ENCODE measurements around the gene MED13. TPM values are rescaled to one million over a fixed set of nuclear protein-coding genes. Genes with fewer than 3 reads are reported as not detected.
"Not testable (repeated sequence)": the region's sequence is repeated elsewhere in the genome, so short reads cannot be mapped to it uniquely, and the experiment has no call there.

The MED13 gene
- total RNA-seq, 1 donor from 2014 or later, result 47.4 TPM

DNA sequence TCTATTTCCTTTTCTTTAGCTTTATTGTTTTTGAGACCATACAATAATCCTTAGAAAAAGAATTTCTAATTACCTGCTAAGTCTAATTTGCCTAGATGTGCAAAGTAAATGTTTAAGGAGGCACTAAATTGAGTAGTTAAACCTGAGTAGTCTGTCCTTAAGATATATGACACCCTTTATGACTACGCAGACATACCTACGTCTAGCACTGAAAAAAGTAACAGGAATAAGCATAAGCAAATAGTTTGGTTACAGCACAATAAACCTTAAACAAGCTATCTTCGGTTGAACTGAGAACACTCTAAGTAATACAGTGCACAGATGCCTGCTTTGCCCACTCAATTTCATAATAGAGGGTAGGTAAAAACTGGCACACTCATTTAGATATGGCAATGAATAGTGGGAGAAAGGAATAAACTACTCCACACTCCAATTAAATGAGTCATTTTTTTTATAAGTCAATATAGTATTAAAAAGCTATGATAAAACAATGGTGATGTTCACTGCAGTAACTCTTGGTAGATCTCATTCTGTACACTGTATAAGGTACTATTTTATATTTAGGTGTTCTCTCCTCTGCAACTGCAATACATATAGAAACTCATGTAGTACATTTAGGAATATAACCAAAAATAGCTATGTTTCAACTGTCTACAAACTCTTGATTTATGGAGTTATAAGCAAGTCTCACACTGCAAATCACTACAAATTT is 117.6 kb downstream of the MED13 start:
- intact Hi-C loops (cut with DNase I), result no loop called here
- no peak for DNase-seq (ENCODE audit: low spot score)

- intact Hi-C loops (cut with DNase I), result no loop called here
These were observed 118.7 kb downstream of the MED13 start for GRCh38 chr17:61946359-61946758.

GRCh38 chr17:61943117-61943516 is 122.0 kb downstream of the MED13 start:
- DNase-seq (ENCODE audit: low spot score), result no peak
- intact Hi-C loops (cut with DNase I), result no loop called here

More at GRCh38 chr17:61946359-61946758, 118.7 kb downstream of the MED13 start:
- DNase-seq (ENCODE audit: low spot score), result no peak

DNA sequence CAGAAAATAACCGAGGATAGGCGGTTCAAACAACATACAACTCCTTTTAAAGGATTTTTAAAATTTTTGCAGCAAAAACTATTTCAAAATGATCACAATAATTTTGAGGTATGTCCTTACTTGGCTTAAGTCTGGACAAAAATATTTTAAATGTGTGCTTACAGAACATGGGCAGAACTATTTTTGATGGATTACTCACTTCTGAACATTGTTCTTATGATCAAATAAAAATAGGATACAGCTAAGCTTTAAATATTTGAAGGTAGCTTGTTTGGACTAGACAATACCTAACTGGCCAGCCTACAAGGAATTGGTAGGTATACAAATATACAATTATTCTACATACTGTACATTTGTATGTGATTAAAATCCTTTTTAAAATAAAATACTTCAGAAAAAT is 123.0 kb downstream of the MED13 start:
- intact Hi-C loops (cut with DNase I), result no loop called here
- DNase-seq (ENCODE audit: low spot score), result no peak

GRCh38 chr17:61928101-61928436 is 137.0 kb downstream of the MED13 start:
- intact Hi-C loops (cut with DNase I), result no loop called here
- no peak for DNase-seq (ENCODE audit: low spot score)

DNA sequence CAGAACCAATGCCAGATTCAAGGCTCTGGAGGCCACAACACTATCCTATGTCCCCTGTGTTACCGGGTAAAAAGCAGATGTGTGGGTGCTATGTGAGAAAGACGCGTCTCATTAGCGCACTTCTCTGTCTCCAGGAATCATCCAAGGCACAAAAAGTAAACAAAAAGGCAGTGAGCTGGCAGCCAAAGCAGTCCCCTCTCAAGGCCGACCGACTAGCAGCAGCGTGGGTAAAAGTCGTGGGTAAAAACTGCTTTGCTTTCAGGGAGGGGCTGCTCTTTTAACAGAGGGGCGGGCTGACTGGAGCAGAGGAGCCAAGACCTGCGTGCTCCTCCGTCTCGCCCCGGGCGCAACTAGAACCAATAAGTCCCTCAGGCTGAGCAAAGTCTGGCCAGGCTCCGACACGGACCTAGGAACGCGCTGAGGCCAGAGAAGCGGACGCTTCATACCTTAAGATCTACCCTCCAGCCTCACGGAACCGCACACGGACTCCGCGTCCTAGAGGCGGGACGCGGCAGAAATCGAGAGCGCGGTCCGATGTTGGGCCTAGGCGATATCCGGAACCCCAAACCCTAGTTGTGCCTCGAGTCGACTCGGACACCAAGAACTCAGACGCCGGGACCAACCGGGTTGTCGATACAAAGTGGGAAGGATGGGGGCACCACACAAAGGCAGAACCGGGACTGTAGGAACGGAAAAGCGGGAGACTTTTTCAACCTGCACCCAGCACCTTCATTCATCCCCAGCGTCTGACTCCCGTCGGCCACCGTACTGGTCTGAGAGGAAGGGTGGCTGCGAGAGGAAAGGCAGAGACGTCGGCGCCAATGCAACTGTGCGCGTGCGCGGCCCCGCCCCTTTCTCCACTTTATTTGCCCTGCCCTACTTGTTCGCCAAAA is 137.6 kb downstream of the MED13 start, which contains the start of gene INTS2:
TSS of gene INTS2 (minus strand) at position 775 of the 893 bp plus-strand sequence. CDS start 1,338 bp downstream, outside the sequence.
- DNase-seq (ENCODE audit: low spot score), result peak; percentile 96
- intact Hi-C loops (cut with DNase I), result loop anchor here (2.0 kb wide), 1 partner anchor 137 kb away; the partner anchor contains the start of gene MED13

DNA sequence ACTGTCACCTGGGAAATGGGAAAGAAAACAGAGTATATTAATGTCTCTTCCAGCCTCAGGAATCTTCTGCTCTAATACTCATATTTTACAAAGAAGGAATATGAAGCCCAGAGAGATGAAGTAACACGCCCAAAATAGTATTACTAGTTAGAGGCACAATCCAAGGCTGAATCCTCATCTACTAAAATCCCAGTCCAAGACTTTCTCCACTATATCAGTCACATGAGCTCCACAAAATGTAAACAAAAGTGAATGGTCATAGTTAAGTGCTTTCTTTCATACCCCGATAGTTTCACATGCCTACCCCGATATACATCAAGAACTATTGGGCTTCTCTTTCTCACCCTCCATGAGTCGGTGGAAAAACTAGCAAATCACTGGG is 138.3 kb downstream of the MED13 start:
- intact Hi-C loops (cut with DNase I), result loop anchor here (2.0 kb wide), 1 partner anchor 138 kb away; the partner anchor contains the start of gene MED13

DNA sequence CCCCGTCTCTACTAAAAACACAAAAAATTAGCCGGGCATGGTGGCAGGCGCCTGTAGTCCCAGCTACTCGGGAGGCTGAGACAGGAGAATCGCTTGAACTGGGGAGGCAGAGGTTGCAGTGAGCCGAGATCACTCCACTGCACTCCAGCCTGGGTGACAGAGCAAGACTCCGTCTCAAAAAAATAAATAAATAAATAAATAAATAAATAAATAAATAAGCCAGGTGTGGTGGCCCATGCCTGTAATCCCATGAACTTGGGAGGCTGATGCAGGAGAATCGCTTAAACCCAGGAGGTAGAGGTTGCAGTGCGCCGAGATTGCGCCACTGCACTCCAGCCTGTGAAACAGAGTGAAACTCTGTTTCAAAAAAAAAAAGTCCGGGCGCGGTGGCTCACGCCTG is 149.9 kb downstream of the MED13 start:
- intact Hi-C loops (cut with DNase I); DNase-seq (ENCODE audit: low spot score): not testable (repeated sequence)

More for the DNA sequence above, 138.3 kb downstream of the MED13 start:
- no peak for DNase-seq (ENCODE audit: low spot score)

DNA sequence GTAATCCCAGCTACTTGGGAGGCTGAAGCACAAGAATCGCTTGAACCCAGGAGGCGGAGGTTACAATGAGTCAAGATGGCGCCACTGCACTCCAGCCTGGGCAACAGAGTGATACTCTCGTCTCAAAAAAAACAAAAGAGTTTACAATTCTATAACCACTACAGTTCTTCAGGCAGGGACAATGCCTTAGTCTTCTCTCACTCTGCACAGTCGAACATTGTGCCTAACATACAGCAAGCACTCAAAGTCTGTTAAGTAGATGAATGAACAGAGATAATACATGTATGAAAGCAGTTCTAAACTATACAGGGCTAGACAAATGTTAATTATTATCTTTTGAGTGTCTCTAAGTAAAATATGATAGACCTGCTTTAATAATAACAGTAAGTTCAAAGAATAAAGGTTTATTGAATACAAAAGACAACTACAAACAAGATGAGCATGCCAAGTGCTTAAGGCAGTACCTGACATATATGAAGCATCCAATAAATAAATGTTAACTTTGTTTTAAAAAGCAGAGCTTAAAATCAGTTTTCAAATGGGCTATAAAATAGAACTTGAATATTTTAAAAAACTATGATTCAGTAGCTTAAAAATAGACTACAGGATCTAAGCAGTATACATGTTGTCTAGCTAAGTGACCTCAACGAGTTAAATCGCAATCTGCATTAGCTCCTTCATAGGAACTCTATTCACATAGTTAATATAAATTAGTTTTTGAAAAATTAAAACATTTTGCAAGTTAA is 156.6 kb downstream of the MED13 start:
- intact Hi-C loops (cut with DNase I), result no loop called here

GRCh38 chr17:61907361-61907760 is 157.7 kb downstream of the MED13 start:
- DNase-seq (ENCODE audit: low spot score), result no peak
- intact Hi-C loops (cut with DNase I), result no loop called here

More for the DNA sequence above, 156.6 kb downstream of the MED13 start:
- DNase-seq (ENCODE audit: low spot score), result no peak

- intact Hi-C loops (cut with DNase I), result no loop called here
- DNase-seq (ENCODE audit: low spot score), result no peak
These were observed 160.9 kb downstream of the MED13 start for GRCh38 chr17:61904094-61904710.

DNA sequence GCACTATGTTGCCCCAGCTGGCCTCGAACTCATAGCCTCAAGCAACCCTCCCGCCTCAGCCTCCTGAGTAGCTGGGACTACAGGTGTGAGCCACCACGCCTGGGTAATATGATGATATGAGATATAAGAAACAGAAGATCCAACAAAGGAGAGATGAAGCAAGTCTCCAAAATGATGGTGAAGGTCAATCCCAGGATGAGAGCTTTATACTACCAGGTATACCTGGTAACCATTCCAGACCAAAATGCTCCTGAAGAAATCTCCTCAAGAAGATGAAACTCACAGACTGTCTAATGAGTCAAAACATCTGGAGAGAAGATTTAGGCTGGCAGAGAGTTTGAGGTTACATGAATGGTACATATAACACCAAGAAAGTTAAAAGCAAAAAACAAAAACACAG is 161.8 kb downstream of the MED13 start:
- intact Hi-C loops (cut with DNase I), result no loop called here
- no peak for DNase-seq (ENCODE audit: low spot score)

GRCh38 chr17:61897548-61898180 is 167.4 kb downstream of the MED13 start:
- no peak for DNase-seq (ENCODE audit: low spot score)

DNA sequence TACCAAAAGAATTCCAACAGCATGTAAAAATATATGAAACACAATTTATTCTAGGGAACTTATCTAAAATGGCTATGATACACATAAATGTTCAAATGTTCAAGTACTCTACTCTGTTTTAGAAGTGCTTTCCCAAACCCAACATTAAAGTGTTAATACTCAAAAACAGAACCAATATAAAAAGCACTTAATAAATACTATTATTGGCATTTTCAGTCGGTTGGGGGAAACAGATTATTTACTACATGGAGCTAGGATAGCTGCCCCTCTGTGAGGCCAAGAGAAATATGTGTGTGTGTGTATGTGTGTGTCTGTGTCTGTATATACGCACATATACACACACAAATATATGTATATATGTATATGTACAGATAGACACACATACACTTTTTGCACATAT is 169.7 kb downstream of the MED13 start:
- intact Hi-C loops (cut with DNase I), result no loop called here
- DNase-seq (ENCODE audit: low spot score), result no peak

More at GRCh38 chr17:61897548-61898180, 167.4 kb downstream of the MED13 start:
- intact Hi-C loops (cut with DNase I), result no loop called here

DNA sequence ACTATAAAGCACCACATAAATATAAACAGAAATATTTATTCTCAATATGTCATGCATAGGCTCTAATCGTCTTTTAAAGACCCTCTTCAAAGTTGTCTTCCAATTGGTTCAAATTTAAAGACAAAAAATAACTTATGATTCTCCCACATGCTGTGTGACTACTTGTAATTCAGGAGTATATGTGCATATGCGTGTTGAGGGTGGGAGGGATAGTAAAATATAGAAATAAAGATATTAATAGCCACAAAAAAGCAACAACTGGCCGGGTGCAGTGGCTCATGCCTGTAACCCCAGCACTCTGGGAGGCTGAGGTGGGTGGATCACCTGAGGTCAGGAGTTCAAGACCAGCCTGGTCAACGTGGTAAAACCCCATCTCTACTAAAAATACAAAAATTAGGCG is 170.8 kb downstream of the MED13 start:
- DNase-seq (ENCODE audit: low spot score); intact Hi-C loops (cut with DNase I): not testable (repeated sequence)

All from cardiac septum (tissue), 1 donor.